AG09309 (cell line): Measurements from ENCODE around the gene NLGN1.
"Not testable (repeated sequence)": the region's sequence is repeated elsewhere in the genome, so short reads cannot be mapped to it uniquely, and the experiment has no call there.

Experiments used
- DNase-seq: peaks from one replicate; pipeline ENCODE4 v3.0.0-alpha.2; 2010; ENCODE audit warnings: low read depth
- H3K4me3 ChIP-seq: 2 replicates; pipeline ENCODE4 v1.5.1; 2011; ENCODE audit warnings: mild to moderate bottlenecking, low read depth, low read length, moderate library complexity; ENCODE audit not compliant: control insufficient read depth
- CTCF ChIP-seq: IDR thresholded peaks from 2 replicates; pipeline ENCODE4 v1.5.1; 2011; ENCODE audit warnings: mild to moderate bottlenecking, low read depth, low read length, inconsistent platforms; ENCODE audit not compliant: insufficient read depth, control insufficient read depth; ENCODE audit errors: missing control alignments

Gene NLGN1

GRCh38 chr3:173502983-173503568 lies 105.5 kb downstream of the NLGN1 start:
- peak; percentile 37 for DNase-seq
- H3K4me3 ChIP-seq: no peak overlapping the region
- TF ChIP-seq CTCF: no peak

GRCh38 chr3:173510565-173510964 lies 113.0 kb downstream of the NLGN1 start:
- H3K4me3 ChIP-seq: no peak overlapping the region
- no peak for TF ChIP-seq CTCF
- DNase-seq: no peak

GRCh38 chr3:173513123-173513522 lies 115.6 kb downstream of the NLGN1 start:
- no peak for DNase-seq
- H3K4me3 ChIP-seq: no peak overlapping the region
- TF ChIP-seq CTCF: no peak

- no peak for DNase-seq
- TF ChIP-seq CTCF: peak; percentile 38
- H3K4me3 ChIP-seq: no peak overlapping the region
These were observed 131.6 kb downstream of the NLGN1 start for GRCh38 chr3:173529062-173529711.

- DNase-seq: no peak
- TF ChIP-seq CTCF: no peak
- H3K4me3 ChIP-seq: no peak overlapping the region
These were observed 134.1 kb downstream of the NLGN1 start for GRCh38 chr3:173531602-173532001.

- TF ChIP-seq CTCF: no peak
- no peak overlapping the region for H3K4me3 ChIP-seq
- no peak for DNase-seq
These were observed 140.9 kb downstream of the NLGN1 start for GRCh38 chr3:173538410-173538809.

- not testable (repeated sequence) for DNase-seq, H3K4me3 ChIP-seq
These were observed 148.0 kb downstream of the NLGN1 start for GRCh38 chr3:173545590-173545989.
